HepG2 (cell line): ENCODE results near the gene ADIPOR2. TPM values are rescaled to one million over a fixed set of nuclear protein-coding genes. Genes with fewer than 3 reads are reported as not detected.

Source experiments
- FOXO1 ChIP-seq: sonication (generic); formaldehyde crosslinking; IDR thresholded peaks from 2 replicates; pipeline ENCODE4 v1.4.0; 2020; ENCODE audit warnings: missing genetic modification reagents
- GPBP1L1 ChIP-seq: sonication (generic); formaldehyde crosslinking; IDR thresholded peaks from 2 replicates; pipeline ENCODE4 v1.5.0; 2020; ENCODE audit warnings: mild to moderate bottlenecking, missing genetic modification reagents
- MLLT10 ChIP-seq: sonication (generic); formaldehyde crosslinking; IDR thresholded peaks from 2 replicates; pipeline ENCODE4 v1.4.0; 2020; ENCODE audit warnings: missing genetic modification reagents
- SETDB1 ChIP-seq: sonication (generic); formaldehyde crosslinking; IDR thresholded peaks from 2 replicates; pipeline ENCODE4 v1.5.1; 2020; ENCODE audit warnings: missing genetic modification reagents, mild to moderate bottlenecking, borderline replicate concordance
- SMAD3 ChIP-seq: sonication (generic); formaldehyde crosslinking; IDR thresholded peaks from 2 replicates; pipeline ENCODE4 v1.4.0; 2020; ENCODE audit warnings: missing genetic modification reagents
- SOX6 ChIP-seq, 2 experiments: fragments of 450-650 bp in 1 of 2; sonication (generic) in 1 of 2; formaldehyde crosslinking in 1 of 2; IDR thresholded peaks; 2 replicates each; pipeline versions ENCODE4 v1.4.0 to v1.6.1; 2017 to 2020; ENCODE audit warnings: antibody characterized with exemption in 1 of 2, mild to moderate bottlenecking in 1 of 2, missing genetic modification reagents in 1 of 2
- YEATS2 ChIP-seq: sonication (generic); formaldehyde crosslinking; IDR thresholded peaks from 2 replicates; pipeline ENCODE4 v1.4.0; 2020; ENCODE audit warnings: missing genetic modification reagents, borderline replicate concordance
- ZBTB8A ChIP-seq: sonication (generic); formaldehyde crosslinking; IDR thresholded peaks from 2 replicates; pipeline ENCODE4 v1.4.0; 2020; ENCODE audit warnings: mild to moderate bottlenecking, low read depth, missing genetic modification reagents, borderline replicate concordance
- ZNF12 ChIP-seq: sonication (generic); formaldehyde crosslinking; IDR thresholded peaks from 2 replicates; pipeline ENCODE4 v1.5.0; 2020; ENCODE audit warnings: missing genetic modification reagents
- ZNF253 ChIP-seq: sonication (generic); formaldehyde crosslinking; IDR thresholded peaks from 2 replicates; pipeline ENCODE4 v1.8.0; 2022; ENCODE audit warnings: mild to moderate bottlenecking, missing genetic modification reagents, borderline replicate concordance
- ZNF34 ChIP-seq: sonication (generic); formaldehyde crosslinking; IDR thresholded peaks from 2 replicates; pipeline ENCODE4 v1.4.0; 2020; ENCODE audit warnings: mild to moderate bottlenecking, missing genetic modification reagents, borderline replicate concordance
- ZNF501 ChIP-seq: sonication (generic); formaldehyde crosslinking; IDR thresholded peaks from 2 replicates; pipeline ENCODE4 v1.5.1; 2020; ENCODE audit warnings: mild to moderate bottlenecking, moderate library complexity, missing genetic modification reagents
- ZNF503 ChIP-seq: sonication (generic); formaldehyde crosslinking; IDR thresholded peaks from 2 replicates; pipeline ENCODE4 v1.4.0; 2020; ENCODE audit warnings: missing genetic modification reagents
- ZNF598 ChIP-seq: sonication (generic); formaldehyde crosslinking; IDR thresholded peaks from 2 replicates; pipeline ENCODE4 v1.5.1; 2020; ENCODE audit warnings: mild to moderate bottlenecking, missing genetic modification reagents, borderline replicate concordance
- ZNF615 ChIP-seq: sonication (generic); formaldehyde crosslinking; IDR thresholded peaks from 2 replicates; pipeline ENCODE4 v1.5.0; 2020; ENCODE audit warnings: mild to moderate bottlenecking, missing genetic modification reagents, borderline replicate concordance
- ZNF703 ChIP-seq: sonication (generic); formaldehyde crosslinking; IDR thresholded peaks from 2 replicates; pipeline ENCODE4 v1.5.1; 2020; ENCODE audit warnings: missing genetic modification reagents, mild to moderate bottlenecking, moderate library complexity, borderline replicate concordance
- ZNF713 ChIP-seq: sonication (generic); formaldehyde crosslinking; IDR thresholded peaks from 2 replicates; pipeline ENCODE4 v1.4.0; 2020; ENCODE audit warnings: mild to moderate bottlenecking, missing genetic modification reagents
- ZNF891 ChIP-seq: sonication (generic); formaldehyde crosslinking; IDR thresholded peaks from 2 replicates; pipeline ENCODE4 v1.5.0; 2020; ENCODE audit warnings: mild to moderate bottlenecking, missing genetic modification reagents
- polyA plus RNA-seq, 8 experiments: library from polyadenylated mRNA; depleted of rRNA in 3 of 8; stranded (reverse) in 7 of 8; unstranded in 1 of 8; fragments of >200 nt; fragmentation: Illumina TruSeq in 4 of 8; extraction: Trizol in 4 of 8; gene quantifications; 2 replicates each; pipeline versions ENCODE4 v1.2.1 to v1.2.3, GENCODE V29; 2011 to 2016; ENCODE audit warnings: low read depth in 4 of 8, missing spikeins in 1 of 8, mixed read lengths in 1 of 8; ENCODE audit not compliant: insufficient read depth in 1 of 8
- total RNA-seq, 5 experiments: library from RNA; depleted of rRNA; stranded (reverse); fragments of >200 nt; fragmentation: Illumina TruSeq; extraction: Trizol; gene quantifications; 2 replicates each; pipeline ENCODE4 v1.2.3, GENCODE V29; 2016; ENCODE audit warnings: low read depth in 1 of 5
- TF ChIP-seq, protein P1 (sequence below): sonication (generic); formaldehyde crosslinking; IDR thresholded peaks from 2 replicates; pipeline ENCODE4 v1.5.0; 2020; ENCODE audit warnings: missing genetic modification reagents
- TF ChIP-seq, protein P2 (sequence below): sonication (generic); formaldehyde crosslinking; IDR thresholded peaks from 2 replicates; pipeline ENCODE4 v1.5.1; 2020; ENCODE audit warnings: mild to moderate bottlenecking, missing genetic modification reagents
- TF ChIP-seq, protein P3 (sequence below): sonication (generic); formaldehyde crosslinking; IDR thresholded peaks from 2 replicates; pipeline ENCODE4 v1.5.1; 2020; ENCODE audit warnings: mild to moderate bottlenecking, moderate library complexity, missing genetic modification reagents

The ADIPOR2 gene
- total and polyA plus RNA-seq, 2 of the 13 experiments (the other 11 are each of a cell fraction or from before 2014, with no cell fraction given) = 35.2 to 52.2 TPM

GRCh38 chr12:1666685-1667162 is 24.1 kb upstream of the ADIPOR2 start (continued):
- TF ChIP-seq, protein P1, sequence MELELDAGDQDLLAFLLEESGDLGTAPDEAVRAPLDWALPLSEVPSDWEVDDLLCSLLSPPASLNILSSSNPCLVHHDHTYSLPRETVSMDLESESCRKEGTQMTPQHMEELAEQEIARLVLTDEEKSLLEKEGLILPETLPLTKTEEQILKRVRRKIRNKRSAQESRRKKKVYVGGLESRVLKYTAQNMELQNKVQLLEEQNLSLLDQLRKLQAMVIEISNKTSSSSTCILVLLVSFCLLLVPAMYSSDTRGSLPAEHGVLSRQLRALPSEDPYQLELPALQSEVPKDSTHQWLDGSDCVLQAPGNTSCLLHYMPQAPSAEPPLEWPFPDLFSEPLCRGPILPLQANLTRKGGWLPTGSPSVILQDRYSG = no peak
- no peak for TF ChIP-seq SOX6 (IDR thresholded peaks at IDR 0.05)
- peak; percentile 43; the same call in 1 of the 2 replicates for TF ChIP-seq SOX6 (CRISPR knock-in tag; IDR thresholded peaks at IDR 0.05)
- TF ChIP-seq ZNF891 (CRISPR knock-in tag) = no peak
- no peak for TF ChIP-seq MLLT10 (CRISPR knock-in tag)
- no peak for TF ChIP-seq SMAD3 (CRISPR knock-in tag)
- TF ChIP-seq ZNF253 = no peak
- TF ChIP-seq GPBP1L1 = no peak
- TF ChIP-seq, protein P2, sequence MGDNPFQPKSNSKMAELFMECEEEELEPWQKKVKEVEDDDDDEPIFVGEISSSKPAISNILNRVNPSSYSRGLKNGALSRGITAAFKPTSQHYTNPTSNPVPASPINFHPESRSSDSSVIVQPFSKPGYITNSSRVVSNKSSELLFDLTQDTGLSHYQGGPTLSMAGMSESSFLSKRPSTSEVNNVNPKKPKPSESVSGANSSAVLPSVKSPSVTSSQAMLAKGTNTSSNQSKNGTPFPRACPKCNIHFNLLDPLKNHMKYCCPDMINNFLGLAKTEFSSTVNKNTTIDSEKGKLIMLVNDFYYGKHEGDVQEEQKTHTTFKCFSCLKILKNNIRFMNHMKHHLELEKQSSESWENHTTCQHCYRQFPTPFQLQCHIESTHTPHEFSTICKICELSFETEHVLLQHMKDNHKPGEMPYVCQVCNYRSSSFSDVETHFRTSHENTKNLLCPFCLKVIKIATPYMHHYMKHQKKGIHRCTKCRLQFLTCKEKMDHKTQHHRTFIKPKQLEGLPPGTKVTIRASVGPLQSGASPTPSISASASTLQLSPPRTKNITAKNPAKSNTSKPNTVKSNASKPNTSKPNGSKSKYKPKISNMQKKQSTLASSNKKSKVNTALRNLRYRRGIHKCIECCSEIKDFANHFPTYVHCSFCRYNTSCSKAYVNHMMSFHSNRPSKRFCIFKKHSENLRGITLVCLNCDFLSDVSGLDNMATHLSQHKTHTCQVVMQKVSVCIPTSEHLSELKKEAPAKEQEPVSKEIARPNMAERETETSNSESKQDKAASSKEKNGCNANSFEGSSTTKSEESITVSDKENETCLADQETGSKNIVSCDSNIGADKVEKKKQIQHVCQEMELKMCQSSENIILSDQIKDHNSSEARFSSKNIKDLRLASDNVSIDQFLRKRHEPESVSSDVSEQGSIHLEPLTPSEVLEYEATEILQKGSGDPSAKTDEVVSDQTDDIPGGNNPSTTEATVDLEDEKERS (CRISPR knock-in tag) = no peak
- no peak for TF ChIP-seq ZNF598 (CRISPR knock-in tag)
- no peak for TF ChIP-seq SETDB1 (CRISPR knock-in tag)
- no peak for TF ChIP-seq ZNF503 (CRISPR knock-in tag)
- TF ChIP-seq, protein P3, sequence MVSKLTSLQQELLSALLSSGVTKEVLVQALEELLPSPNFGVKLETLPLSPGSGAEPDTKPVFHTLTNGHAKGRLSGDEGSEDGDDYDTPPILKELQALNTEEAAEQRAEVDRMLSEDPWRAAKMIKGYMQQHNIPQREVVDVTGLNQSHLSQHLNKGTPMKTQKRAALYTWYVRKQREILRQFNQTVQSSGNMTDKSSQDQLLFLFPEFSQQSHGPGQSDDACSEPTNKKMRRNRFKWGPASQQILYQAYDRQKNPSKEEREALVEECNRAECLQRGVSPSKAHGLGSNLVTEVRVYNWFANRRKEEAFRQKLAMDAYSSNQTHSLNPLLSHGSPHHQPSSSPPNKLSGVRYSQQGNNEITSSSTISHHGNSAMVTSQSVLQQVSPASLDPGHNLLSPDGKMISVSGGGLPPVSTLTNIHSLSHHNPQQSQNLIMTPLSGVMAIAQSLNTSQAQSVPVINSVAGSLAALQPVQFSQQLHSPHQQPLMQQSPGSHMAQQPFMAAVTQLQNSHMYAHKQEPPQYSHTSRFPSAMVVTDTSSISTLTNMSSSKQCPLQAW (CRISPR knock-in tag) = peak; percentile 71; the same call in 1 of the 2 replicates
- no peak for TF ChIP-seq ZNF501 (CRISPR knock-in tag)
- TF ChIP-seq ZNF713 (CRISPR knock-in tag) = no peak
- TF ChIP-seq ZNF34 = no peak
- peak; percentile 87 for TF ChIP-seq FOXO1
- TF ChIP-seq ZNF703 (CRISPR knock-in tag) = no peak
- no peak for TF ChIP-seq YEATS2 (CRISPR knock-in tag)
- TF ChIP-seq ZNF615 (CRISPR knock-in tag) = no peak
- TF ChIP-seq ZBTB8A (CRISPR knock-in tag) = no peak
- no peak for TF ChIP-seq ZNF12
